ENCODE measurements around the gene DHRS1. TPM values are rescaled to one million over a fixed set of nuclear protein-coding genes. Genes with fewer than 3 reads are reported as not detected.

The DHRS1 gene
- total and polyA plus RNA-seq, 2 donors from 2014 or later, result 32.7 to 56.7 TPM

GRCh38 chr14:24304019-24304387, 4.4 kb upstream of the DHRS1 start:
- no peak for DNase-seq
- Histone ChIP-seq H3K36me3 (ENCODE audit: control insufficient read depth in 2 of 3, insufficient read depth in 3 of 3, low read length in 3 of 3) (peaks cover 8 to 58% (median 36%) of the 10 kb centered on the region in 3 donors), H3K27me3 (ENCODE audit: control insufficient read depth, insufficient read depth, low read length) (no peaks in the 10 kb centered on the region), H3K9ac (ENCODE audit: low read length in 3 of 3) (no peak overlapping the region), H3K9me3 (ENCODE audit: control insufficient read depth in 2 of 3, insufficient read depth in 1 of 3, low read length in 3 of 3) (no peaks in the 10 kb centered on the region), H3K27ac (ENCODE audit: low read depth in 2 of 2, low read length in 2 of 2) (no peak overlapping the region), H3K4me3 (ENCODE audit: low read length in 3 of 3) (no peak overlapping the region), H3K4me1 (ENCODE audit: control insufficient read depth in 2 of 3, insufficient read depth in 2 of 3, low read depth in 1 of 3, low read length in 3 of 3) (peaks cover 0 to 23% (median 13%) of the 10 kb centered on the region in 3 donors)
- TF ChIP-seq CTCF (IDR thresholded peaks at IDR 0.05; ENCODE audit: borderline replicate concordance, extremely low read depth, insufficient read depth), result no peak
- FAIRE-seq, result no peak
- intact Hi-C loops (cut with DNase I), result loop anchor here (10.0 kb wide), 1 partner anchor 49 kb away; no protein-coding TSS in a partner anchor

- H3K27me3 ChIP-seq (ENCODE audit: control insufficient read depth, insufficient read depth, low read length), result no peaks in the 10 kb centered on the region
- TF ChIP-seq CTCF (IDR thresholded peaks at IDR 0.05; ENCODE audit: borderline replicate concordance, extremely low read depth, insufficient read depth), result no peak
- peak overlapping the region; percentile 71 to 95 (median 92) for H3K4me3 ChIP-seq (ENCODE audit: low read length in 3 of 3)
- intact Hi-C loops (cut with DNase I), result loop anchor here (10.0 kb wide), 1 partner anchor 46 kb away; no protein-coding TSS in a partner anchor
- no peak overlapping the region for H3K27ac ChIP-seq (ENCODE audit: low read depth in 2 of 2, low read length in 2 of 2)
- peaks cover 14 to 56% (median 40%) of the 10 kb centered on the region in 3 donors for H3K36me3 ChIP-seq (ENCODE audit: control insufficient read depth in 2 of 3, insufficient read depth in 3 of 3, low read length in 3 of 3)
- FAIRE-seq (no peak), DNase-seq (no peak)
- H3K4me1 ChIP-seq (ENCODE audit: control insufficient read depth in 2 of 3, insufficient read depth in 2 of 3, low read depth in 1 of 3, low read length in 3 of 3), result peaks cover 0 to 17% (median 8%) of the 10 kb centered on the region in 3 donors
- peak overlapping the region; percentile 75 to 86 (median 83) for H3K9ac ChIP-seq (ENCODE audit: low read length in 3 of 3)
- H3K9me3 ChIP-seq (ENCODE audit: control insufficient read depth in 2 of 3, insufficient read depth in 1 of 3, low read length in 3 of 3), result no peaks in the 10 kb centered on the region
Measured at GRCh38 chr14:24300326-24300980, 873 bp upstream of the DHRS1 start.

DNA sequence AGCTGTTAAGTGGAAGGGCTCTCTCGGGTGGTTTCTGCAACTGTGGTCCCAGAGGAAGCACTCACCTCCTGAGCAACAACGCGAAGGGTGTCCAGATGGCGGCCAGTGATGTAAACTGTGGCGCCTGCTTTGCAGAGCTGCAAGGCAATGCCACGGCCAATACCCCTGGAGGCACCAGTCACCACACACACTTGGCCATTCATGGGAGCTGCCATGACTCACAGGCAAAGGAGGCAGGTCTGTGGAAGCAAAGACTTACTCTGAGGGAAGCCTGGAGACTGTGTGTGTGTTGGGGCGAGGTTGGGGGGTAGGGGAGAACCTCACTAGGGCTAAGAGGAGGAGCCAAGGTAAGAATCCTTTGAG, 707 bp downstream of the DHRS1 start:
- peak overlapping the region; percentile 71 to 95 (median 92) for H3K4me3 ChIP-seq (ENCODE audit: low read length in 3 of 3)
- peak overlapping the region; percentile 60 to 86 (median 77) for H3K9ac ChIP-seq (ENCODE audit: low read length in 3 of 3)
- peak overlapping the region; percentile 76 to 80 for H3K27ac ChIP-seq (ENCODE audit: low read depth in 2 of 2, low read length in 2 of 2)
- no peak for TF ChIP-seq CTCF (IDR thresholded peaks at IDR 0.05; ENCODE audit: borderline replicate concordance, extremely low read depth, insufficient read depth)
- intact Hi-C loops (cut with DNase I), result no loop called here
- FAIRE-seq (no peak), DNase-seq (no peak)
- no peaks in the 10 kb centered on the region for H3K27me3 ChIP-seq (ENCODE audit: control insufficient read depth, insufficient read depth, low read length)
- H3K9me3 ChIP-seq (ENCODE audit: control insufficient read depth in 2 of 3, insufficient read depth in 1 of 3, low read length in 3 of 3), result no peaks in the 10 kb centered on the region
- H3K36me3 ChIP-seq (ENCODE audit: control insufficient read depth in 2 of 3, insufficient read depth in 3 of 3, low read length in 3 of 3), result peaks cover 12 to 41% (median 25%) of the 10 kb centered on the region in 3 donors
- peaks cover 0 to 17% (median 8%) of the 10 kb centered on the region in 3 donors for H3K4me1 ChIP-seq (ENCODE audit: control insufficient read depth in 2 of 3, insufficient read depth in 2 of 3, low read depth in 1 of 3, low read length in 3 of 3)

Measured in kidney (tissue), 14 donors.